Measurements from ENCODE around the gene C1orf87.

GRCh38 chr1:60108196-60108595 lies 34.6 kb upstream of the C1orf87 start:
- no peak for TF ChIP-seq MAX (IDR thresholded peaks at IDR 0.05; ENCODE audit: insufficient read depth, insufficient read length)
- TF ChIP-seq CTCF (IDR thresholded peaks at IDR 0.05; ENCODE audit: extremely low read depth in 1 of 2, insufficient read depth in 1 of 2, low read depth in 1 of 2, low read length in 2 of 2), result no peak
- TF ChIP-seq POLR2A (IDR thresholded peaks at IDR 0.05; ENCODE audit: low read depth, low read length), result no peak

Data from endothelial cell of umbilical vein (primary cell).